ENCODE measurements around the gene PLXDC2.
"Not testable (repeated sequence)": the region's sequence is repeated elsewhere in the genome, so short reads cannot be mapped to it uniquely, and the experiment has no call there.

Gene PLXDC2

GRCh38 chr10:19816411-19817230 is at the start of gene PLXDC2:
TSS of gene PLXDC2 (plus strand) at chr10:19816432.
- peak; percentile 73 to 82 (median 82) for DNase-seq

GRCh38 chr10:19767876-19768275 is 48.4 kb upstream of the PLXDC2 start:
- DNase-seq, result no peak

- DNase-seq, result not testable (repeated sequence)
Observed at GRCh38 chr10:19769826-19770225, 46.4 kb upstream of the PLXDC2 start.

GRCh38 chr10:19772972-19773371 is 43.3 kb upstream of the PLXDC2 start:
- peak in 2 of 3 donors; percentile 11 to 30 for DNase-seq

GRCh38 chr10:19775296-19775695 is 40.9 kb upstream of the PLXDC2 start:
- DNase-seq, result peak; percentile 70 to 91 (median 90)

GRCh38 chr10:19777806-19778205 is 38.4 kb upstream of the PLXDC2 start:
- DNase-seq, result peak in 2 of 3 donors; percentile 24 to 34

- DNase-seq, result peak in 2 of 3 donors; percentile 38 to 48
Observed at GRCh38 chr10:19778996-19779395, 37.2 kb upstream of the PLXDC2 start.

- DNase-seq, result no peak
Observed at GRCh38 chr10:19782430-19783089, 33.7 kb upstream of the PLXDC2 start.

GRCh38 chr10:19783721-19784120 is 32.5 kb upstream of the PLXDC2 start:
- no peak for DNase-seq

GRCh38 chr10:19785366-19785765 is 30.9 kb upstream of the PLXDC2 start:
- DNase-seq, result peak; percentile 4 to 35 (median 29)

GRCh38 chr10:19788075-19788686 is 28.1 kb upstream of the PLXDC2 start:
- peak; percentile 62 to 79 (median 72) for DNase-seq

GRCh38 chr10:19788902-19789301 is 27.3 kb upstream of the PLXDC2 start:
- no peak for DNase-seq

- DNase-seq, result no peak
Observed at GRCh38 chr10:19789607-19790006, 26.6 kb upstream of the PLXDC2 start.

- no peak for DNase-seq
Observed at GRCh38 chr10:19791032-19791431, 25.2 kb upstream of the PLXDC2 start.

GRCh38 chr10:19795684-19796083 is 20.5 kb upstream of the PLXDC2 start:
- no peak for DNase-seq

- DNase-seq, result no peak
Observed at GRCh38 chr10:19800161-19800560, 16.1 kb upstream of the PLXDC2 start.

- no peak for DNase-seq
Observed at GRCh38 chr10:19801369-19801768, 14.9 kb upstream of the PLXDC2 start.

- no peak for DNase-seq
Observed at GRCh38 chr10:19803676-19804075, 12.6 kb upstream of the PLXDC2 start.

GRCh38 chr10:19809481-19809880 is 6.8 kb upstream of the PLXDC2 start:
- DNase-seq, result no peak

- DNase-seq, result peak; percentile 31 to 46 (median 45)
Observed at GRCh38 chr10:19811540-19811939, 4.7 kb upstream of the PLXDC2 start.

- DNase-seq, result no peak
Observed at GRCh38 chr10:19812976-19813375, 3.3 kb upstream of the PLXDC2 start.

- peak; percentile 34 to 64 (median 56) for DNase-seq
Observed at GRCh38 chr10:19815036-19815730, 1.0 kb upstream of the PLXDC2 start.

Data from suppressor macrophage treated with lipopolysaccharide for 1 hour (primary cell).